ENCODE data around the gene PHKA1. TPM values are rescaled to one million over a fixed set of nuclear protein-coding genes. Genes with fewer than 3 reads are reported as not detected.
"Not testable (repeated sequence)": the region's sequence is repeated elsewhere in the genome, so short reads cannot be mapped to it uniquely, and the experiment has no call there.

Gene PHKA1
- polyA plus RNA-seq, 3 donors: 5.0 to 6.1 (median 5.6) TPM

GRCh38 chrX:72673951-72674350, 40.2 kb downstream of the PHKA1 start:
- DNase-seq (ENCODE audit: low read depth in 3 of 3, low spot score in 2 of 3): not testable (repeated sequence)

GRCh38 chrX:72669508-72669907, 44.6 kb downstream of the PHKA1 start:
- DNase-seq (ENCODE audit: low read depth in 3 of 3, low spot score in 2 of 3): not testable (repeated sequence)

GRCh38 chrX:72666451-72666850, 47.7 kb downstream of the PHKA1 start:
- DNase-seq (ENCODE audit: low read depth in 3 of 3, low spot score in 2 of 3): no peak

GRCh38 chrX:72663737-72664136, 50.4 kb downstream of the PHKA1 start:
- DNase-seq (ENCODE audit: low read depth in 3 of 3, low spot score in 2 of 3): no peak

- DNase-seq (ENCODE audit: low read depth in 3 of 3, low spot score in 2 of 3): no peak
Observed at GRCh38 chrX:72662020-72662747, 51.9 kb downstream of the PHKA1 start.

- DNase-seq (ENCODE audit: low read depth in 3 of 3, low spot score in 2 of 3): no peak
Observed at GRCh38 chrX:72659723-72660122, 54.4 kb downstream of the PHKA1 start.

- DNase-seq (ENCODE audit: low read depth in 3 of 3, low spot score in 2 of 3): no peak
Observed at GRCh38 chrX:72652082-72652481, 62.0 kb downstream of the PHKA1 start.

DNA sequence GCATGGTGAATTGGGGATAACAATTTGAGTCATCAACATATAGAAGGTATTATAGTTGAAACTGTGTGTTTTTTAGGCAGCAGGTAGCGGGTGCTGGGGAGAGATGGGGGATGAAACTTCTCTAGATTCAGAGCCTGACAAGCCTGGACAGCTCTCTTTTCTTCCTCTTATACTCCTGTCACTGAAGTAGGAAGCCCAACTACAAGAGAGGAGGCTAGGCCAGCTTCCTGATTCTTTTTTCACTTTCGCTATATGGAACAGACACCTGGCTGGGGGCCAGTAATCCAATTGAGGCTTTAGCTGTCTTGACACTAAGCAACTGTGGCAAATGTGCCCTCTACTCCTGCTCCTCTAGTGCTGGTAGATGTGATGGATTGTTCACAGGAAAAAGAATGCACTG, 69.2 kb downstream of the PHKA1 start:
- DNase-seq (ENCODE audit: low read depth in 3 of 3, low spot score in 2 of 3): no peak

DNA sequence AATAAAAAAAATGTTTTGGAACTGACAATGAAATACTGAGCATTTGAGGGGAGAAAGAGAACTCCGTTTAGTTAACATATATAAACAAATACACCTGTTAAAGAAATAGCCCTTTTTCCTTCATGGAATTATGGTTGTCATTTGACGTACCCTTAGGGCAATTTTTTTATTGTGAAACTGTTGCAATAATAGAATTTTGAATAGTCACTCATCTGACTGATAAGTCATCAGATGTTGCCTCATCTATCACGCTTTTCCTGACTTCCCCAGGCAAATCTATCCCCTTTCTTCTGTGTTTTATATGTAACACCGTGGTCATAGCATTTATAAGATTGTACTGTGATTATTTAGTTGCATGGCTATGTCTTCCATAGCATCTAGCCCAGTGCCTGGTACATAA, 72.5 kb downstream of the PHKA1 start:
- no peak for DNase-seq (ENCODE audit: low read depth in 3 of 3, low spot score in 2 of 3)

DNA sequence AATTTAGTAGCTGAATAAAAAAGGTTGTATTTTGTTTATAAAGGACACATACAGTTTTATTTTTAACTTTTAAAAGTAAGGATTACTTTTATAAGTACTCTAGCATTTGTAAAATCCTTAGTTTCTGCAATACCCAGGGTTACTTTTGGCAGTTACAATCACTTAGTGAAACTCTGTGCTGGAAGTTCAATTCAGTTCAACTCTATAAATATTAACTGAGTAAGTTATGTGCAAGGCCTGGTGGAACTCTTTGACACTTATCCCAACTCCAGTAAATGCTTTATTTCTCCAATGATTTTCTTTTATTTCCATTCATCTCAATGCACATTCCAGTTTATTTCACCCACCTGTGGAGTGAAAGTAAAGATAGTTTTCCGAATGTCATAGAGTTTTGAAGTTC, 78.2 kb downstream of the PHKA1 start:
- DNase-seq (ENCODE audit: low read depth in 3 of 3, low spot score in 2 of 3): no peak

DNA sequence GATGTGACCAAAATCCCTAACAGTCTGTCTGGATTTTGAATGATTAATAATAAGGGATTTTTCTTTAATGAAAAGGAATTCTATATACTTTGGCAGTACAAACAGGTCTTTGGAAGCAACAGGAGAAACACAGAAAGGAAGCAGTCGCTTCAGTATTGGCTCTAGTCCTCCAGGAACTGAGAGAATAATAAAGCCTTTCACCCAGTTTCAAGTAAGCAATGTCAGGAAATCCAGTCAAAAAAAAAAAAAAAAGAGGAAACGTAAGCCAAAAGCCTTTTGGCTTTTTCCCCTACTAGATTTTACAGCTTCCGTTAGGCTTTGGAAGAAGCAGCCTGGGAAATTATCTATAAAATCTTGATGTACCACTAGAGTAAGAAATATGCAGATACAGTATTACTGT, 79.8 kb downstream of the PHKA1 start:
- no peak for DNase-seq (ENCODE audit: low read depth in 3 of 3, low spot score in 2 of 3)

- DNase-seq (ENCODE audit: low read depth in 3 of 3, low spot score in 2 of 3): no peak
Observed at GRCh38 chrX:72630185-72630584, 83.9 kb downstream of the PHKA1 start.

GRCh38 chrX:72624194-72624593, 89.9 kb downstream of the PHKA1 start:
- DNase-seq (ENCODE audit: low read depth in 3 of 3, low spot score in 2 of 3): no peak

- DNase-seq (ENCODE audit: low read depth in 3 of 3, low spot score in 2 of 3): no peak
Observed at GRCh38 chrX:72621625-72622485, 92.3 kb downstream of the PHKA1 start.

DNA sequence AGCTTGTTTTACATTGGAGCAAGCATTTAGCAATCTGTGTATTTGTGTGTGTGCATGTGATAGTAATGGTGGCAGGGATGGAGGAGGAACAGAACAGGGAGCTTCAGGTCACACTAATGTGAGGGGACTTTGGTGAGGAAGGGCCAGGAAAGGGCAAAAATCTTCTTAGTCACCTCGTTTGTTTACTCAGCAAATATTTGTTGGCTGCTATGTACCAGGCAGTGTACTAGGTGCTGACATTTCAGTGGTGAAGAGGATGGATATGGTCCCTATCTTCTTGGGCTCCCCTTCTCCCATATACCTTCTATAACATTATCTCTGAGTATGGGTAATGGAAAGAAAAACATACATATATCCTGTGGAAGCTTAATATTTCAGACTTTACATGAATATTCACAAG, 92.9 kb downstream of the PHKA1 start:
- no peak for DNase-seq (ENCODE audit: low read depth in 3 of 3, low spot score in 2 of 3)

- no peak for DNase-seq (ENCODE audit: low read depth in 3 of 3, low spot score in 2 of 3)
Observed at GRCh38 chrX:72620550-72621145, 93.5 kb downstream of the PHKA1 start.

- no peak for DNase-seq (ENCODE audit: low read depth in 3 of 3, low spot score in 2 of 3)
Observed at GRCh38 chrX:72609313-72609712, 104.8 kb downstream of the PHKA1 start.

- no peak for DNase-seq (ENCODE audit: low read depth in 3 of 3, low spot score in 2 of 3)
Observed at GRCh38 chrX:72604705-72605104, 109.4 kb downstream of the PHKA1 start.

GRCh38 chrX:72604112-72604511, 110.0 kb downstream of the PHKA1 start:
- no peak for DNase-seq (ENCODE audit: low read depth in 3 of 3, low spot score in 2 of 3)

DNA sequence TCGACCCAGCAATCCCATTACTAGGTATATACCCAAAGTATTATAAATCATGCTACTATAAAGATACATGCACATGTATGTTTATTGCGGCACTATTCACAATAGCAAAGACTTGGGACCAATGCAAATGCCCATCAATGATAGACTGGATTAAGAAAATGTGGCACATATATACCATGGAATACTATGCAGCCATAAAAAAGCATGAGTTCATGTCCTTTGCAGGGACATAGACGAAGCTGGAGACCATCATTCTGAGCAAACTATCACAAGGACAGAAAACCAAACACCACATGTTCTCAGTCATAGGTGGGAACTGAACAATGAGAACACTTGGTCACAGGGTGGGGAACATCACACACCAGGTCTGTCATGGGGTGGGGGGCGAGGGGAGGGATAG, 123.1 kb downstream of the PHKA1 start:
- not testable (repeated sequence) for DNase-seq (ENCODE audit: low read depth in 3 of 3, low spot score in 2 of 3)

DNA sequence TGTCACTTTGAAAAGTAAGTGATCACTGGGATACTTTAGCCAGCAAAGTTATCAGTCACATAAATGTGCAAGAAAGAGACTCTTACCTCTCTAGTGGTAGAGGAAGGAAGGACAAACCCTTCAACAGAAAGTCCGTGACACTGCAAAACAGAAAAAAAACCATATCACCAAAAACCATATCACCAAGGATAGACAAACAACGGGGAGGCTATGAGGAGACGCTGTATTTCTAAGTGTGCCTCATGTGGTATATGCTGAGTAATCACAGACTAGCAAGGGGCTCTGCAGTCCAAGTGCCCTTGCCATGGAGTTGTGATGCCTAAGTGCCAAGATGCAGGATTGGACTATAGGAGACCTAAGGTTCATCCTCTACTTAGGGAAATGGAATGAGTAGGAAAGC, 129.9 kb downstream of the PHKA1 start:
- no peak for DNase-seq (ENCODE audit: low read depth in 3 of 3, low spot score in 2 of 3)

All from right renal cortex interstitium (tissue), 3 donors.